PC-3 (cell line): ENCODE data around the gene ELP6.

ENCODE experiments used
- EZH2 ChIP-seq: fragments of 300-600 bp; sonication (generic); IDR thresholded peaks from one replicate; pipeline ENCODE4 v1.6.1; 2017; ENCODE audit warnings: antibody characterized with exemption, mild to moderate bottlenecking, low read length; ENCODE audit not compliant: unreplicated experiment
- TF ChIP-seq, protein P1 (sequence below): fragments of 300-600 bp; sonication (generic); conservative IDR thresholded peaks from 2 replicates; pipeline ENCODE4 v1.5.1; 2017; ENCODE audit warnings: antibody characterized with exemption, low read depth, mild to moderate bottlenecking, low read length

DNA sequence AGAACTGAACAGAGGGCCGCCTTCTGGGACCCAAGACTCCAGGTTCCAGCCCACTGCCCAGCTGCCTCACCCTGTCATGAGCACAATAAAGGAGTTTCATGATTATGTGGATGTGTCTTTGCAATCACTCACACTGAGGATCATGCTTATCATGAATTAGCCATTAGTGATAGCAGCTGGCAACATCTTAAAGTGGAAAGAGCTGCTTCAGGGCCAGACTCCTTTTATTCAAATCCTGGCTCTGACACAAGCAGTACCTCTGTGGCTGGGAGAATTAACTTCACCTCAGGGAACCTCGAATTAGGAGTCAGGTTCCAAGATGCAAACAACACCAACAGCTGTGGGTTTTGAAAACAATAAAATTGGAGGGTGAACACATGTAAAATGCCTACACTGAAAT, 31.1 kb downstream of the ELP6 start:
- TF ChIP-seq, protein P1, sequence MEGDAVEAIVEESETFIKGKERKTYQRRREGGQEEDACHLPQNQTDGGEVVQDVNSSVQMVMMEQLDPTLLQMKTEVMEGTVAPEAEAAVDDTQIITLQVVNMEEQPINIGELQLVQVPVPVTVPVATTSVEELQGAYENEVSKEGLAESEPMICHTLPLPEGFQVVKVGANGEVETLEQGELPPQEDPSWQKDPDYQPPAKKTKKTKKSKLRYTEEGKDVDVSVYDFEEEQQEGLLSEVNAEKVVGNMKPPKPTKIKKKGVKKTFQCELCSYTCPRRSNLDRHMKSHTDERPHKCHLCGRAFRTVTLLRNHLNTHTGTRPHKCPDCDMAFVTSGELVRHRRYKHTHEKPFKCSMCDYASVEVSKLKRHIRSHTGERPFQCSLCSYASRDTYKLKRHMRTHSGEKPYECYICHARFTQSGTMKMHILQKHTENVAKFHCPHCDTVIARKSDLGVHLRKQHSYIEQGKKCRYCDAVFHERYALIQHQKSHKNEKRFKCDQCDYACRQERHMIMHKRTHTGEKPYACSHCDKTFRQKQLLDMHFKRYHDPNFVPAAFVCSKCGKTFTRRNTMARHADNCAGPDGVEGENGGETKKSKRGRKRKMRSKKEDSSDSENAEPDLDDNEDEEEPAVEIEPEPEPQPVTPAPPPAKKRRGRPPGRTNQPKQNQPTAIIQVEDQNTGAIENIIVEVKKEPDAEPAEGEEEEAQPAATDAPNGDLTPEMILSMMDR: no peak
- no peak for TF ChIP-seq EZH2
